GM21381 (cell line): ENCODE measurements around the gene LMF1.
"Not testable (repeated sequence)": the region's sequence is repeated elsewhere in the genome, so short reads cannot be mapped to it uniquely, and the experiment has no call there.

Experiments used
- ATAC-seq: cut with Tn5 transposase; IDR thresholded peaks from one replicate; pipeline ENCODE4 v1.9.1; 2021; ENCODE audit warnings: mild to moderate bottlenecking, moderate library complexity; ENCODE audit not compliant: unreplicated experiment

Gene LMF1

DNA sequence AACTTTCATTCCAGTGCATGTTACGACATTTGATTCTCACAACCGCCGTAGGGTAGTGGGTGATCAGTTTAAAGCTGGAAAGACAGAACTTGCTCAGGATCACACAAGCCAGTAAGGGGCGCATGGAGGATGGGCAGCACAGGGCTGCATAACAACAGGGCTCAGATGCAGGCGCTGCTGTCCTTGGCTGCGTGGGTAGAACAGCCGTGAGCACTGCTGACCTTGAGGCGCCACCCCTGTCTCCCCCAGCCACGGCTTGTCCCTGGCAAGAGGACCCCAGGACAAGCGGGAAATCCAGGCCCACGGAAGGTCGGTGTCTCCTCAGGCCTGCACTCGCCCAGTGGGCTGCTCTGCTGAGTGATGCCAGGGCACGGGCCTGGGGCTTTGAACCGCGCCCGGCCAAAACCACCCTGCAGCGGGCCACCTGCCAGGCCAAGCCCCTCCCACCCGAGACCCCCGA lies 84.7 kb downstream of the LMF1 start:
- ATAC-seq = no peak

DNA sequence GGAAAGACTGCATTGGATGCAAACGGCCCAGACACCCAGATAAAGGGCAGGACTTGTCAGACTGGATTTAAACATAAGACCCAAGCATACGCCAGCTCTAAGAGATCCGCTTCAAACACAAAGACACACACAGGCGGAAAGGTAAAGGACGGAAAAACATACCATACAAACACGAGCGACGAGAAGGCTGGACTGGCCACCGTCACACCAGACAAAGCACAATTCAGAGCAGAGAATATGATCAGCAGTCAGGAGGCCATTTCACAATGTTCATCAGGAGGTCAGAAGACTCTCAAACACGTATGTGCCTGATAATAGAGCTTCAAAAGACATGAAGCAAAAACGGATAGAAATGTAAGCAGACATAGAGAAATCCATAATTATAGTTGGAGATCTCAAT lies 85.4 kb downstream of the LMF1 start:
- ATAC-seq = no peak

DNA sequence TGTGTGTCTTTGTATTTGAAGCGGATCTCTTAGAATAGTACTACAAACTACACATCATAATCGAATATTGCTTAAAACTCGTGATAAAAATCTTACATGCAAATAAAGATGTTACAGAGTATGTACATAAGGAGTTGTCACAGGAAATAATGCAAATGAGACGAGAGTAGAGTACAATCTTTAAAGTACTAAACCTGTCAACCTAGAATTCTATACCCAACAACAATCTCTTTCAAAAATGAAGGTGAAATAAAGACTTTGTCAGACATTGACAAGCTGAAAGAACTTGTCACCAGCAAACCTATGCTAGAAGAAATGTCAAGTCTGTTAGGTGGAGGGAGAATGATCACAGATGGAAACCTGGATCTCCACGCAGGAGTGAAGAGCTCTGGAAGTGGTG lies 86.6 kb downstream of the LMF1 start:
- ATAC-seq = no peak

DNA sequence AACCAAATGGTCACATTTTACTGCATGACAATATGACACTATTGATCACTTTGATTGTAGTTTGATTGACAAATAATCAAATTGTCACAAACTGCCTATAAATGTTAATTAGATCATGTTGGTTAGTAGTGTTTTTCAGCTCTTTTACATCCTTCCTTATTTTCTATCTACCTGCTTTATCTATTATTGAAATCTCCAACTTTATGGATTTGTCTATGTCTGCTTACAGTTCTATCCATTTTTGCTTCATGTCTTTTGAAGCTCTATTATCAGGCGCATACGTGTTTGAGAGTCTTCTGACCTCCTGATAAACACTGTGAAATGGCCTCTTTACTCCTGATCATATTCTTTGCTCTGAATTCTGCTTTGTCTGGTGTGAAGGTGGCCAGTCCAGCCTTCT lies 87.0 kb downstream of the LMF1 start:
- ATAC-seq = no peak

DNA sequence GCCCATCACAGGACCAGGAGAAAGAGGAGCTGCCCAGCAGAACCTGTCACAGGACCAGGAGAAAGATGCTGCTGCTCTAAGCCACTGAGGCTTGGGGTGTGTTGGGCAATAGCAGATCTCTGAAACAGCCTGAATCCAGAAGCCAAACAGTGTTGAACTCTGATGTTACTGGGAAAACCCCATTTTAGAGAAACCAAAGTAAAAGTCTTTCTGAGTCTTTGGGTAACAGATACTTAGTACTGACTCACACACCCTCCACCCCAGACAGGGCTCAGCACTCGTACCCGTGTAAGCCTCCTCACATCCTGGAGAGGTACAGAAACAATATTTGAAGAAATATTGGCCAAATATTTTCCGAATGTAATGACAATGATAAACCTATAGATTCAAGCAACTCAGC lies 87.4 kb downstream of the LMF1 start:
- no peak for ATAC-seq

DNA sequence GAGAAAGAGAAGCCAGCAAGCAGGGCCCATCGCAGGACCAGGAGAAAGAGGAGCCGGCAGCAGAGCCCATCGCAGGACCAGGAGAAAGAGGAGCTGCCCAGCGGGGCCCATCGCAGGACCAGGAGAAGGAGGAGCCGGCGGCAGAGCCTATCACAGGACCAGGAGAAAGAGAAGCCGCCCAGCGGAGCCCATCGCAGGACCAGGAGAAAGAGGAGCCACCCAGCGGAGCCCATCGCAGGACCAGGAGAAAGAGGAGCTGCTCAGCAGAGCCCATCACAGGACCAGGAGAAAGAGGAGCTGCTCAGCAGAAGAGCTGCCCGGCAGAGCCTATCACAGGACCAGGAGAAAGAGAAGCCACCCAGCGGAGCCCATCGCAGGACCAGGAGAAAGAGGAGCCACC lies 88.1 kb downstream of the LMF1 start:
- not testable (repeated sequence) for ATAC-seq

DNA sequence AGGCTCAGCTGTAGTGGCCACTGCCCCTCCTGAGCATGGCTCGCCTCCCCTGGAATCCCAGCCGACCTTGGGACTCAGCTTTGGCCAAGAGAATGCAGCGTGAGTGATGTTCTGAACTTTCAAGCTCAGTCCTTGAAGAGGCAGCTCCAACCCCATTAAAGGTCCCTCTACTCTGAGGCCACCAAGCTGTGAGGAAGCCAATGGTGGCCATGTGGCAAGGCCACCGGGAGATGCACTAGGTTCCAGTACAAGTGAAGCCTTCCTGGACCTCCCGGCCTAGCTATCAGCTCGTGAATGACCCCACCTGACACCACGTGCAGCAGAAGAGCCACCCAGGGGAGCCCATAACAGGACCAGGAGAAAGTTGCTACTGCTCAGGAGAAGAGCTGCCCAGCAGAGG lies 88.5 kb downstream of the LMF1 start:
- ATAC-seq = no peak

DNA sequence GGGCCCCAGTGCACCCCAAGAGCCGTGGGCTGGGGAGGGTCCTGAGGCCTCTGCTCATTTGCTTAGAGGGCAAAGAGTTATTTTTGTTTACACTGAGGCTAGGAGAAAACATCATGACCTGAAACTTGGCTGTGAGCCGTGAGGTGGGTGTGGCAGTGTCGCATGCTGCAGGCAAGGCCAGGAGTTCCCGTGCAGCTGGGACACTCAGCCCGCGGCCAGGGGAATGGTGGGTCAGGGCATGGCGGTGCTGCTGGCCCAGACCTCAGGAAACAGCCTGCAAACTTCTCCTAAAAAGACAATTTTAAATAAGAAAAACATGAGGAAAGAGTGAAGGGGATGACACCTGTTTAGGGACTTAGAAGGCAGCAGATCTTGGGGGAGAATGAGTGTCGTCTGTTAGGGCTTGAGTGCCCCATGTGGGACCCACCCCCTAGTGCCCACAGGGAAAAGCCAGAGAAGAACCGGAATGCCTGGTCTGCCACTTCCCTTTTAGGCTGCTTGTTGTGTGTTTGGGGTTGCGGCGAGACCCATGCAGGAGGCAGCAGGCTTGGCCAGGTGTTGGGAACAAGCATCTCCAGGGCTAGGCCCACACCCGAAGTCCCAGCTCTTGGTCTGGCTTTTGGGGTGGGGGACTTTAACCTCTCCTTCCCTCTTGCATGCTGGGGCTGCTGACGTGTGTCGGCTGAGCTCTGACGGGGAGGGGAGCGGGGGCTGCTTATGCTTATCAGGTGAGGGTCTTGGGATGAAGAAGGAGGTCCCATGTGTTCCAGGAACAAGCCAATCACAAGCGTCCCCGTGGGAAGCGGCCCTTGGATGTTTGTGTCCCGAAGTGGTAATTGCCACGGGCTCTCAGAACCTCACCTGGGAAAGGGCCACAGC lies 89.3 kb downstream of the LMF1 start:
- ATAC-seq = no peak

DNA sequence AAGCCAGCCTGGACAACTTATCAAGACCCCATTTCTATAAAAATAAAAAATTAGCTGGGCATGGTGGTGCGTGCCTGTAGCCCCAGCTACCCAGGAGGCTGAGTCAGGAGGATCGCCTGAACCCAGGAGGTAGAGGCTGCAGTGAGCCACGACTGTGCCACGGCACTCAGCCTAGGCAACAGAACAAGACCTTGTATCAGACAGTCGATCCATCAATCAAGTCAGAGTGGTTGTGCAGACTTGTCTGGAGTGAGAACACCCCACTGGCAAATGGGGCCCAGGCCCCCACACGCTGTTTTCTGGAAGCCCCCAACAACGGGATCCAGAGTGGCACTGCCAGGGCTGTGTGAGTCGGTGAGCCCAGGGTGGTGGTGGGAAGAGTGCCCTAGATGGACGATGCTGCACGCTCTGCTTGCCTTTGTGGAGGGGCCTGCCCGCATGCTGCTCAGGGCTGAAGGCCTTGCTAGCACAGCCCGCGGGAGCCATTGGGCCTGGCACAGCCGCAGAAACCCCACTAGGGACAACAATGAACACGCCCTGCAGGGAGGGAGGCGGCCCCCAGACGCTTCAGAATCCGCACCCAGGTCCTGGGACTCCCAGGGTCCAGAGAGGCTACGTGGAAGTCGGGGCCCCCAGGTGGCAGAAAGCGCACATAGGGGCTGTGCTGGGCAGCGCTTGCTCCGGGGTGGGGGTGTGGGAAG lies 90.2 kb downstream of the LMF1 start:
- ATAC-seq = no peak

DNA sequence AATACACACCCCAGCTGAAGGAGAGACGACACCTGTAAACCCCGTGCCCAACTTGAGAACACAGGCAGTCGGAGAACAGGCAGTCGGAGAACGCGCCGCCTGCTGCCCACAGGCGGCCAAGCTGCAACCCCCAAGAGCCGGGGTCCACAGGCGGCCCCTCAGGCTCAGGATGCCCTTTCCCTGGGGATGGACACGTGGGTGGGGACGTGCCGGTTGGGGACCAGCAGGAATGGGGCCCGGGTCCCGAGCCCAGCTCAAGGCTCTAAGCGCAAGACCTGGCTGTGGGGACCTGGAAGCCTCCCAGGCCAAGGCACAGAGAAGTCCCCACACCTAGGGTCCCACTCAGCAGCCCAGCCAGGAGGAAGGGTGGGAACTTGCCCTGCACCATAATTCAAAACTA lies 90.8 kb downstream of the LMF1 start:
- no peak for ATAC-seq

DNA sequence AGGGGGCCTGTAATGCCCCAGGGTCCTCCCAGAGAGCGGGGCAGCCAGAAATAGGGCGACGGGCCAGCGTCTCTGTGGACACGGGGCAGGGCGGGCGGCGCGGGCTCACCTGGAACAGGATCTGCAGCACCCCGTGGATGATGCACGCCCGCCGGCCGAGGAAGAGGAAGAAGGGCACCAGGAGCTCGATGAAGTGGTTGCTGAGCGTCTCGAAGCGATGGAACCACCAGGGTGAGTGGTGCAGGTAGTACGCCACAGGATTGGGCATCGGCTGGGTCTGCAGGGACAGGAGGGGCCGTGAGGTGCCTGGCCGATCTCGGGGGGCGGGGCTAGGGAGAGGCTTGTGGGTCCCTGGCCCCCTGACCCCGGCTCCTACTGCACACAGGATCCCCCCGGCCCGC lies 91.3 kb downstream of the LMF1 start:
- no peak for ATAC-seq

DNA sequence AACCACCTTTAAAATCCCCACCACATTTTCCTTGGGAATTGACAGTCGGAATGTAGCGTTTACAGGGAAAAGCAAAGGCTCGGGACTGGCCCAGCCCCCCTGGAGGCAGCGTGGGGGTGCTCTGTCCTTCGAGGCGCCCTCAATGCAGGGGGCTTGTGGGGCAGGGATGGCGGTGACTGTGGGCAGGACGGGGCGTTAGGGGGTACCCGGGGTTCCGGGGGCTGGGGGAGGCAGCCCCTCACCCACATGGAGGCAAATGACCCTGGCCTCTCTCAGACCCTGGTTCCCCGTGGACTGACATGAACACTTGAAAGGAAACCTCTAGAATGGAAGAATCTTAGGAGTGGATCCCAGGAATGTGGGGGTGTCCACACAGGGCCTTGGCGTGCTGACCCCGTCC lies 91.9 kb downstream of the LMF1 start:
- no peak for ATAC-seq

DNA sequence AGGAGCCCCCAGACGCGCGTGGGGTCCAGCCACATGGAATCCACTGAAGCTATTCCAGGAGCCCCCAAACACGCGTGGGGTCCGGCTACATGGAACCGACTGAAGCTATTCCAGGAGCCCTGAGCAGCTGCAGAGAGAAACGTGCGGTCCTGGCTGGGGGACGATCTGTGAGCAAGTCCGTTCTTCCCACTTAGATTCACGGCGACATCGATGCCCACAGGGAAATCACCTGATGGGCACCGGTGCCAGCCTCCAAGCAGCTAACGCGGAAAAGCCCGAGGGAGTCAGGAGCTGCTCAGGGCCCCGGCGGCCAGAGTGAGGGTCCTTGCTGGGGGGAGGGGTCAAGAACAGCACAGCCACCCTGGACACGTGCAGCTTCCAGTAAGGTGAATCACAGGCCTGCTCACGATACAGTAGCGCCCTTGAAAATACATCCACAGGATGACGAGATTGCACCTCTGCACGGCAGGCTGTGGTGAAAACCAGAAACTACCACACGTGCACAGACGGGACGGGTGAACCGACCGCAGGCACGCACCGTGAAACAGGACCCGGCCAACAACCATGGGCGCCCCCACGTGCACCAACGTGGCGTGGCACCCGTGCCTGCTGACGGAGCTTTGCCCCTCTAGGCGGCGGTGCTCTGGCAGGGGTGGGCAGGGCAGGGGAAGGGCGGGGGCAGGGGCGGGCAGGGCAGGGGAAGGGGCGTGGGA lies 92.6 kb downstream of the LMF1 start:
- no peak for ATAC-seq

DNA sequence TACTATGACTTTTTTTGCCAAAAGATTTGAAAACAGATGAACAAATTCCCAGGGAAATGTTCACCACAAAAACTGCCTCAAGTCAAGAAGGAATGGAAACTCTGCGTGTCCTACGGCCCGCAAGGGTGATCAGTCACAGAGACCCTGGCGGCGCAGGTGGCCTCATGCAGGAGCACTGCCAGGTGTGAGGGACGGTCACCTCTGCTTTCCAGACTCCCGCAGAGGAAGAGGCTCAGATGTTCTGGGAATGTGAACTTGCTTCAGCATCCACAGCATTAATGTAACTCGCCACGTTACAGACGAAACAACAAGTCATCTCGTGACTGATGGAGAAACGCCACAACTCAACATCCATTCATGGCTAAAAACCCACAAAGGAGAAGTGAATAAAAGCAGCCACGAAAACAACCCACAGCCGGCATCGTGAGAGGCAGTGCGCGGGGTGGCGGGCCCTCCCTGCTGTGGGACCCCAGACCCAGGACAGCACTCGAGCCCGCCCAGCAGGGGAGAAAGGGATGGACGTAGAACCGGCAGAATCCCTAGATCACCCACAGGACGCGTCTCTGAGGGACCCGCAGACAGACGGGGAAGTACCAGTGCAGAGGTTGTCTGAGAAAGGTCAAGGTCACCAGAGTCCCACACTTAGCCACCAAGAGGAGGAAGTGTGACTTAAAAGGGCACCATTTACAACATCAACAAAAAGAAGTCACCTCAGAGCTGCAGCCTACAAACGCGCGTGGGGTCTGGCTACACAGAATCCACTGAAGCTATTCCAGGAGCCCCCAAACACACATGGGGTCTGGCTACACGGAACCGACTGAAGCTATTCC lies 93.3 kb downstream of the LMF1 start:
- no peak for ATAC-seq

DNA sequence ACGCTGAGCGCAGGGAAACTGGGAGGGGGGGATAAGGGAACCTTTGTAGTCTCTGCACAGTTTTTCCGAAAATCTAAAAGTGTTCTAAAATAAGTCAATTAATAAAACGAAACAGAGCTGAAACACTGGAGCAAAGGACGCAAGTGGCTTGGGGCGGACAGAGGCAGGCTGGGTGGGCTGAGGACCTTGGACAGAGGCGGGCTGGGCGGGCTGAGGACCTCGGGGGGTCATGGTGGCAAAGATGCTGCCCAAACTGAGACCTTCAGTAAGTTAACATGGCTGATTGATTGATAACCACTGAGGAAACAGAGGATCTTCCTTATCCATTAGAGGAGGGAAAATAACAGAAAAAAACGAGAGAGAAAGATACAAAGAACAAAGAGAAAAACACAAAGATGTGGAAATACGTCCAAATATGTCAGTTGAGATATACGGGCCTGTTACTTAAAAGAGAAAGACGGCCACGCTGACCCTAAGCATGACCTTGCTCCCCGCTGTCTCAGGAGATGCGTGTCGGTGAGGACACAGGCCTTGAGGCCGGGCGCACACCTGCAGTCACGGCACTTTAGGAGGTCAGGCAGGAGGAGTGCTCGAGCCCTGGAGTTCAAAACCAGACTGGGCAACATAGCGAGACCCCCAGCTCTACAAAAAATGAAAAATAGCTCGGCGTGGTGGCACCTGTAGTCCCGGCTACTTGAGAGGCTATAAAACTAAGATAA lies 94.1 kb downstream of the LMF1 start:
- ATAC-seq = no peak

DNA sequence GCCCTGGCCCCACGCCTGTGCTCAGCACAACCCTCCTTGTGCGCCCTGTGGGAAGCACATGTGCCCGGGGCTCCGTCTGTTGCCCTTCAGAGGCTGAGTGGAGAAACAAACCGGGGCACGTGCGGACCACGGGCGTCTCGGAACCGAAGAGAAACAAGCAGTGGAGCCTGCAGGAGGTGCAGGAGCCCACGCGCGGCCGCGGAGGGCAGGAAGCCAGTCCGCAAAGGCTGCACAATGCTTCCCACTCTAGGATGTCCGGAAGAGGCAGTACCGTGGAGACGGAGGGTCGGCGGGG lies 94.8 kb downstream of the LMF1 start:
- ATAC-seq = no peak

DNA sequence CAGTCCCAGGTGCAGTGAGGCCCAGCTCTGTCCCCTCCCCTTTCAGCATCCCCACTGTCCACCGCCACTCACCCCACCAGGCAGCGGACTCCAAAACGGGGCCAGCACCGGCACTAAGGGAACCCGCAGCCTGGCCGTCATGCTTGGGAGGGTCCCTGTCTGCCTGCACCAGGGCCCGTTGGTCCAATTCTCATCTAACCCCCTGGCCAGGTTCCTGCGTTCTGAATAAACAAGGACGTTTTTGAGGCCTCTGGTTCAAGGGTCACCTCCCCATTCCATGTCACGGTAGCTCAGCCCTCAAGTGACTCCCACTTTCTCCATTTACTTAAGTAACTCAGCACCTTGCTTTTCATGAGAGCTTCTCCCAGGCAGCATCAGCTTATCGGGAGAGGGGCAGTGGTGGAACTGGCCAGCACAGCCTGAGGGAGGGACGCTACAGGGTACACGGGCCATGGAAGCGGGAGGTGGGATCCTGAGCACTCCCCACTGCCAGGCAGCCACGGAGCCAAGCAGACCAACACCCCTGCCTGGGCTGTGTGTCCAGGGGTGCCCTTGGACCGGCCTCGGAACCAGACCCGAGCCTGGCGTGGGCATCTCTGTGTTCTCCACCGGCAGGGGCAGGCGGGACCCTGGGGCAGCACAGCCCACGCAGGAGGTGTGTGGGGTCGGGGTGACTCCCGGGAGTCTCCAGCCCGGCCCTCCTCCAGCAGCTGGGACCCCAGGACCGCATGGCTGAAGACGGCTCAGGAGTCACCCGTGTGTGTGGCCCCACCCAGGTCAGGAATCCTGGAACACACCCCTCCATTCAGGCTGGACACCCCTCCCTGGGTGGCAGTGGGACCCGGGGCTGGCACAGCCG lies 95.4 kb downstream of the LMF1 start:
- ATAC-seq = no peak

DNA sequence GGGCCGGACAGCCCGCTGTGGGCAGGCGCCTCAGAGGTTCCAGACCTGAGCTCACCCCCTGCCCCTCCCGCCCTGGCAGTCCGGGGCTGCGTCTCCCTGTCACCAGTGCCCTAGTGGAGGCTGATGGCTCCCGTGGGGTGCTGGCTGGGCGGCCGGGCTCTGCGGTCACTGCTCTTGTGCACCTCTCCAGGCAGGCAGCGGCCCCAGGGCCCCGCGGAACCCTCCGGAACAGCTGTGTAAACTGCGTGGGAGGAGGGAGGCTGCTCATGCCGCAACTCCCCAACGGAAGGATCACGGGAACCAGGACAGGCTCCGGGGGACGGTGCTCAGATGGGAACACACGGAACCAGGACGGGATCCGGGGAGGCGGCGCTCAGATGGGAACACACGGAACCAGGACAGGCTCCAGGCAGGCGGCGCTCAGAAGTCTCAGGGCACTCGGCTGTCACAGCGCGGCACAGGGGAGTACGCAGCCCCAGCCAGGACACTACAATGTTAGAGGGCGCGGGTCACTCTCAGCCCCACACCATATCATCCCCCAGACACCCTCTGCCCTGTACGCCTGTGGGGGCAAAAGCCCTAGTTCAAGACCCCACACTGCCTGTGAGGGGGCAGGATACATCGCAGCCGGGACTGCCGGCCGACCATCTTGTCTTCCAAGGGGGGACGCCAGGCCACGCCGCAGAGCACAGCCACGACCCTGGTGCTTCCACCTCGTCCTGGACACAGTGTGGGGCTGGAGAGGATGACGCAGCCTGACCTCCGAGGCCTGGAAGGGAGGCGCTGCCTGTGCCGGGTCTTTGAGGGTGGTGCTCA lies 96.2 kb downstream of the LMF1 start:
- no peak for ATAC-seq

DNA sequence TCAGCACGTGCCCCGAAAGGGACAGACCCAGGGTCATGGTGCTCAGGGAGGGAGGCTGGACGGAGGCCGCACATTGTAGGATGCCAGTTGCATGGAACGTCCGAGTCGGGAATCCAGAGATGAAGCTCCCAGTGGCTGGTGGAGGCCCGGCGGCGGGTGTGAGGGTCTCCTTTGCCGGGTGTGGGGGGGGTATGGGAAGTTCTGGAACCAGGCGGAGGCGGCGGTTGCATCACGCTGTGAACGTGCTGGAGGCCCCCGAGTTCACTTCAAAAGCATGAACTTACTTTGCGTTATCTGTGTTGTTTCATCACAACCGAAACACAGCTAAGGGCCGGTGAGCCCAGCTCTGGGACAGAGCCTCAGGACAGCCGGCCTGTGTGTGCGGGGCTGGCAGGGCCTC lies 96.9 kb downstream of the LMF1 start:
- ATAC-seq = no peak
